CD14-positive monocyte (primary cell): Measurements from ENCODE around the gene GTPBP6. TPM values are rescaled to one million over a fixed set of nuclear protein-coding genes. Genes with fewer than 3 reads are reported as not detected.

Source experiments
- DNase-seq, 3 donors: peaks; one replicate each; pipeline ENCODE4 v3.0.0-alpha.2; 2011 to 2022
- H2AFZ ChIP-seq: 2 replicates; pipeline ENCODE4 v1.6.0; 2012; ENCODE audit warnings: mild to moderate bottlenecking, low read depth, low read length, inconsistent platforms; ENCODE audit not compliant: insufficient read depth, poor library complexity, severe bottlenecking
- H3K27ac ChIP-seq, 2 donors: 1 replicate in 1 of 2; 2 replicates in 1 of 2; pipeline ENCODE4 v1.5.1; 2012 to 2013; ENCODE audit warnings: low read length in 2 of 2, control low read depth in 1 of 2, inconsistent platforms in 1 of 2, low read depth in 1 of 2, mild to moderate bottlenecking in 1 of 2
- H3K27me3 ChIP-seq, 2 donors: one replicate each; pipeline versions ENCODE4 v1.6.0 to v1.6.1; 2011 to 2013; ENCODE audit warnings: low read length in 2 of 2; ENCODE audit not compliant: control insufficient read depth in 2 of 2, insufficient read depth in 2 of 2
- H3K36me3 ChIP-seq, 2 donors: replicated peaks in 1 of 2; 1 replicate in 1 of 2; 2 replicates in 1 of 2; pipeline versions ENCODE4 v1.5.1 to v1.6.1; 2012 to 2013; ENCODE audit warnings: low read length in 2 of 2, control low read depth in 1 of 2, inconsistent platforms in 1 of 2, mild to moderate bottlenecking in 1 of 2; ENCODE audit not compliant: insufficient read depth in 2 of 2, control insufficient read depth in 1 of 2
- H3K4me1 ChIP-seq, 2 donors: 1 replicate in 1 of 2; 2 replicates in 1 of 2; pipeline versions ENCODE4 v1.5.1 to v1.6.1; 2012 to 2013; ENCODE audit warnings: low read length in 2 of 2, control low read depth in 1 of 2, inconsistent platforms in 1 of 2, mild to moderate bottlenecking in 1 of 2, moderate library complexity in 1 of 2; ENCODE audit not compliant: insufficient read depth in 2 of 2, control insufficient read depth in 1 of 2
- H3K4me2 ChIP-seq: replicated peaks from 2 replicates; pipeline ENCODE3; 2012; ENCODE audit warnings: low read length, moderate library complexity, mild to moderate bottlenecking; ENCODE audit not compliant: poor library complexity, severe bottlenecking; ENCODE audit errors: extremely low read depth
- H3K4me3 ChIP-seq, 3 experiments: fragments of 200-600 bp in 1 of 3; sonication (generic) in 1 of 3; replicated peaks in 1 of 3; 1 replicate in 2 of 3; 2 replicates in 1 of 3; pipeline ENCODE4 v1.5.1; 2011 to 2013; ENCODE audit warnings: low read length in 3 of 3, mild to moderate bottlenecking in 3 of 3, control low read depth in 2 of 3, low read depth in 2 of 3, inconsistent platforms in 1 of 3, moderate library complexity in 1 of 3
- H3K79me2 ChIP-seq: 2 replicates; pipeline ENCODE4 v1.6.0; 2012; ENCODE audit warnings: mild to moderate bottlenecking, control low read depth, inconsistent platforms, low read length, moderate library complexity; ENCODE audit not compliant: insufficient read depth
- H3K9ac ChIP-seq: 2 replicates; pipeline ENCODE4 v1.6.0; 2017; ENCODE audit warnings: low read length, mild to moderate bottlenecking; ENCODE audit not compliant: insufficient read depth, poor library complexity, severe bottlenecking
- H3K9me3 ChIP-seq, 2 donors: replicated peaks in 1 of 2; 1 replicate in 1 of 2; 2 replicates in 1 of 2; pipeline versions ENCODE4 v1.5.1 to v1.6.1; 2012 to 2013; ENCODE audit warnings: low read length in 2 of 2, control low read depth in 1 of 2; ENCODE audit not compliant: control insufficient read depth in 1 of 2, insufficient read depth in 1 of 2
- H4K20me1 ChIP-seq: 2 replicates; pipeline ENCODE4 v1.6.0; 2012; ENCODE audit warnings: mild to moderate bottlenecking, low read length, control low read depth, moderate library complexity; ENCODE audit not compliant: insufficient read depth
- H3K27ac Mint-ChIP-seq, 7 donors: one replicate each; pipeline ENCODE4 v1.8.0; 2020; ENCODE audit warnings: mild to moderate bottlenecking in 7 of 7, mixed read lengths in 7 of 7, moderate library complexity in 6 of 7, inconsistent platforms in 2 of 7
- H3K27me3 Mint-ChIP-seq, 3 donors: one replicate each; pipeline ENCODE4 v1.8.0; 2021 to 2022; ENCODE audit warnings: low read depth in 3 of 3, mild to moderate bottlenecking in 3 of 3, mixed read lengths in 3 of 3, moderate library complexity in 3 of 3, inconsistent platforms in 1 of 3
- H3K36me3 Mint-ChIP-seq, 2 donors: one replicate each; pipeline ENCODE4 v1.8.0; 2020; ENCODE audit warnings: mixed read lengths in 2 of 2, inconsistent platforms in 1 of 2, mild to moderate bottlenecking in 1 of 2
- H3K4me1 Mint-ChIP-seq: one replicate; pipeline ENCODE4 v1.8.0; 2020; ENCODE audit warnings: mild to moderate bottlenecking, mixed read lengths
- H3K4me3 Mint-ChIP-seq, 2 donors: one replicate each; pipeline ENCODE4 v1.8.0; 2020; ENCODE audit warnings: mild to moderate bottlenecking in 2 of 2, mixed read lengths in 2 of 2, moderate library complexity in 1 of 2
- H3K9me3 Mint-ChIP-seq, 7 donors: one replicate each; pipeline ENCODE4 v1.8.0; 2020 to 2022; ENCODE audit warnings: mixed read lengths in 7 of 7, mild to moderate bottlenecking in 6 of 7, moderate library complexity in 6 of 7, inconsistent platforms in 2 of 7
- CTCF ChIP-seq: fragments of 200-600 bp; IDR thresholded peaks from one replicate; pipeline ENCODE4 v1.8.0; 2022; ENCODE audit warnings: antibody characterized with exemption, mild to moderate bottlenecking
- WGBS: methylation state at CpG from one replicate; pipeline ENCODE4 v1.1.5; 2013; ENCODE audit warnings: missing lambda C conversion rate; ENCODE audit not compliant: insufficient coverage; 5-methylcytosine and 5-hydroxymethylcytosine counted together
- intact Hi-C, 2 donors: fragments of 100-400 bp; cut with micrococcal nuclease; formaldehyde crosslinking; loops; one replicate each; pipeline versions ENCODE4 v1.15.0 to v1.15.1; 2023
- polyA plus RNA-seq, 3 donors: library from polyadenylated mRNA; depleted of rRNA in 1 of 3; unstranded in 2 of 3; stranded (reverse) in 1 of 3; fragments of 300-500 nt in 2 of 3; fragments of >200 nt in 1 of 3; fragmentation: Illumina TruSeq in 2 of 3; gene quantifications; 1 replicate in 2 of 3; 2 replicates in 1 of 3; pipeline ENCODE4 v1.2.3, GENCODE V29; 2012 to 2021

Gene GTPBP6
- polyA plus RNA-seq, 3 donors: 17.2 to 39.3 (median 27.0) TPM

GRCh38 chrX:367349-367748, 48.8 kb upstream of the GTPBP6 start:
- Mint-ChIP-seq H3K4me3 (no peak overlapping the region), H3K27ac (peak overlapping the region in 1 of 7 donors; percentile 70), H3K27me3 (peaks cover 7 to 13% (median 9%) of the 10 kb centered on the region in 3 donors), H3K4me1 (no peaks in the 10 kb centered on the region), H3K9me3 (peaks cover 17 to 32% (median 24%) of the 10 kb centered on the region in 7 donors), H3K36me3 (peaks cover 13 to 18% of the 10 kb centered on the region in 2 donors)
- peaks cover 0 to 6% of the 10 kb centered on the region in 2 donors for H3K27me3 ChIP-seq
- H4K20me1 ChIP-seq: no peaks in the 10 kb centered on the region
- no peak overlapping the region for H2AFZ ChIP-seq
- TF ChIP-seq CTCF: no peak
- peaks cover 19% of the 10 kb centered on the region in 2 donors for H3K9me3 ChIP-seq
- no peak for DNase-seq
- over 99% methylated on average over 15 of the region's 16 CpGs for WGBS
- H3K79me2 ChIP-seq: no peaks in the 10 kb centered on the region
- H3K27ac ChIP-seq: no peak overlapping the region
- no peaks in the 10 kb centered on the region for H3K4me1 ChIP-seq
- H3K4me3 ChIP-seq: no peak overlapping the region
- intact Hi-C loops: no loop called here
- no peak overlapping the region for H3K9ac ChIP-seq
- H3K36me3 ChIP-seq: no peaks in the 10 kb centered on the region
- H3K4me2 ChIP-seq: no peak overlapping the region

GRCh38 chrX:363621-364375, 45.2 kb upstream of the GTPBP6 start:
- Histone ChIP-seq H3K27ac (no peak overlapping the region), H3K36me3 (peaks cover 6 to 20% of the 10 kb centered on the region in 2 donors), H3K79me2 (no peaks in the 10 kb centered on the region), H3K9me3 (peaks cover 51 to 54% of the 10 kb centered on the region in 2 donors), H2AFZ (no peak overlapping the region), H3K4me3 (no peak overlapping the region), H3K4me2 (no peak overlapping the region), H3K27me3 (no peaks in the 10 kb centered on the region), H3K4me1 (no peaks in the 10 kb centered on the region), H4K20me1 (no peaks in the 10 kb centered on the region), H3K9ac (no peak overlapping the region)
- no peak for TF ChIP-seq CTCF
- H3K9me3 Mint-ChIP-seq: peaks cover 41 to 54% (median 51%) of the 10 kb centered on the region in 7 donors
- no peaks in the 10 kb centered on the region for H3K27me3 Mint-ChIP-seq
- DNase-seq: no peak
- peaks cover 31 to 42% of the 10 kb centered on the region in 2 donors for H3K36me3 Mint-ChIP-seq
- 93% methylated on average over 36 of the region's 37 CpGs for WGBS
- no peak overlapping the region for H3K4me3 Mint-ChIP-seq
- no peak overlapping the region for H3K27ac Mint-ChIP-seq
- H3K4me1 Mint-ChIP-seq: no peaks in the 10 kb centered on the region
- intact Hi-C loops: no loop called here
